RWPE1 (cell line): Measurements from ENCODE around the gene FOXL2.
A peak's percentile ranks its signal among the peaks of the same experiment; 100 is the strongest.

Source experiments
- CTCF ChIA-PET: fragments of 350-600 bp; sonication (Branson Sonifier 250); formaldehyde crosslinking; extraction: SDS; loops from one replicate; lab custom pipeline; 2021; lab: Yijun Ruan, JAX
- POLR2A ChIA-PET: fragments of 400-600 bp; formaldehyde crosslinking; extraction: SDS; loops from one replicate; lab custom pipeline; 2020; ENCODE audit warnings: antibody characterized with exemption; ENCODE audit not compliant: low non-redundant PET; lab: Yijun Ruan, JAX
- DNase-seq: peaks from one replicate; pipeline ENCODE4 v3.0.0; 2012; ENCODE audit warnings: low spot score
- H3K27ac ChIP-seq: fragments of 450-650 bp; 2 replicates; pipeline ENCODE4 v1.5.1; 2017
- CTCF ChIP-seq: fragments of 450-650 bp; conservative IDR thresholded peaks from 2 replicates; pipeline ENCODE4 v1.5.1; 2017; ENCODE audit warnings: low read depth, mild to moderate bottlenecking

Gene FOXL2

GRCh38 chr3:138914870-138915502 lies 32.0 kb downstream of the FOXL2 start:
- H3K27ac ChIP-seq = peak overlapping the region; percentile 87
- ChIA-PET POLR2A (interaction anchor here (0.5 to 0.7 kb wide), 3 partner anchors 23 to 803 kb away, joined by 3 to 4 read pairs (median 3); no protein-coding TSS in a partner anchor), CTCF (interaction anchor here (0.5 to 2.7 kb wide), 29 partner anchors 8 to 583 kb away, joined by 3 to 27 read pairs (median 4); partner anchors contain the start of gene CEP70)
- no peak for TF ChIP-seq CTCF
- DNase-seq = no peak

GRCh38 chr3:138913766-138914165 lies 33.2 kb downstream of the FOXL2 start:
- ChIA-PET CTCF (interaction anchor here (0.7 to 1.4 kb wide), 2 partner anchors 10 to 70 kb away, joined by 3 to 5 read pairs; no protein-coding TSS in a partner anchor), POLR2A (no interaction called here)
- H3K27ac ChIP-seq = no peak overlapping the region
- no peak for DNase-seq
- TF ChIP-seq CTCF = no peak

- H3K27ac ChIP-seq = no peak overlapping the region
- TF ChIP-seq CTCF = no peak
- no peak for DNase-seq
- ChIA-PET POLR2A (no interaction called here), CTCF (interaction anchor here (0.6 to 1.4 kb wide), 2 partner anchors 11 to 46 kb away, joined by 3 to 5 read pairs; no protein-coding TSS in a partner anchor)
Measured at GRCh38 chr3:138912237-138912636, 34.7 kb downstream of the FOXL2 start.

GRCh38 chr3:138911621-138912020 lies 35.3 kb downstream of the FOXL2 start:
- ChIA-PET CTCF (no interaction called here), POLR2A (no interaction called here)
- no peak for TF ChIP-seq CTCF
- H3K27ac ChIP-seq = no peak overlapping the region
- DNase-seq = no peak

GRCh38 chr3:138909904-138910303 lies 37.0 kb downstream of the FOXL2 start:
- CTCF ChIA-PET = interaction anchor here (0.5 kb wide), 1 partner anchor 51 kb away, joined by 3 read pairs; no protein-coding TSS in a partner anchor
- no peak for DNase-seq
- H3K27ac ChIP-seq = no peak overlapping the region
- POLR2A ChIA-PET = no interaction called here
- no peak for TF ChIP-seq CTCF

GRCh38 chr3:138908846-138909245 lies 38.1 kb downstream of the FOXL2 start:
- H3K27ac ChIP-seq = no peak overlapping the region
- POLR2A ChIA-PET = interaction anchor here (0.6 kb wide), 1 partner anchor 418 kb away, joined by 3 read pairs; no protein-coding TSS in a partner anchor
- CTCF ChIA-PET = no interaction called here
- TF ChIP-seq CTCF = no peak
- DNase-seq = no peak
